Fibroblast of villous mesenchyme (primary cell): ENCODE measurements around the gene SPART. TPM values are rescaled to one million over a fixed set of nuclear protein-coding genes. Genes with fewer than 3 reads are reported as not detected.

ENCODE experiments used
- DNase-seq: peaks from one replicate; pipeline ENCODE4 v3.0.0-alpha.2; 2010; ENCODE audit warnings: low read depth
- H3K4me3 ChIP-seq: 2 replicates; pipeline ENCODE4 v1.5.1; 2011; ENCODE audit warnings: low read depth, mild to moderate bottlenecking, low read length
- CTCF ChIP-seq: IDR thresholded peaks from 2 replicates; pipeline ENCODE4 v1.5.1; 2012; ENCODE audit warnings: low read depth, mild to moderate bottlenecking, low read length; ENCODE audit not compliant: insufficient read depth
- total RNA-seq: library from RNA; depleted of rRNA; stranded (reverse); fragments of >200 nt; gene quantifications from 2 replicates; pipeline ENCODE4 v1.2.3, GENCODE V29; 2012

Gene SPART
- total RNA-seq, 1 donor = 106 TPM

- DNase-seq = peak; percentile 95
- H3K4me3 ChIP-seq = peak overlapping the region; percentile 84
- no peak for TF ChIP-seq CTCF
These were observed 564 bp downstream of the SPART start for GRCh38 chr13:36345438-36346221.

GRCh38 chr13:36344886-36345437, 1.2 kb downstream of the SPART start:
- peak overlapping the region; percentile 84 for H3K4me3 ChIP-seq
- no peak for TF ChIP-seq CTCF
- no peak for DNase-seq

- no peak for TF ChIP-seq CTCF
- H3K4me3 ChIP-seq = peak overlapping the region; percentile 84
- DNase-seq = peak; percentile 88
These were observed 2.0 kb downstream of the SPART start for GRCh38 chr13:36344173-36344572.

GRCh38 chr13:36343766-36344165, 2.4 kb downstream of the SPART start:
- peak overlapping the region; percentile 84 for H3K4me3 ChIP-seq
- no peak for TF ChIP-seq CTCF
- no peak for DNase-seq

GRCh38 chr13:36342715-36343114, 3.5 kb downstream of the SPART start:
- no peak for TF ChIP-seq CTCF
- DNase-seq = no peak
- H3K4me3 ChIP-seq = no peak overlapping the region

- no peak for TF ChIP-seq CTCF
- H3K4me3 ChIP-seq = peak overlapping the region; percentile 5
- peak; percentile 83 for DNase-seq
These were observed 4.5 kb downstream of the SPART start for GRCh38 chr13:36341718-36342117.
